Progenitor cell of endocrine pancreas (in vitro differentiated cells): Measurements from ENCODE around the gene FNDC3A. TPM values are rescaled to one million over a fixed set of nuclear protein-coding genes. Genes with fewer than 3 reads are reported as not detected.
"Not testable (repeated sequence)": the region's sequence is repeated elsewhere in the genome, so short reads cannot be mapped to it uniquely, and the experiment has no call there.

Experiments used
- DNase-seq: peaks from one replicate; pipeline ENCODE4 v3.0.0; 2021; ENCODE audit warnings: low spot score; ENCODE audit not compliant: unreplicated experiment
- H3K27ac Mint-ChIP-seq: 2 replicates; pipeline ENCODE4 v1.8.0; 2021; ENCODE audit warnings: mild to moderate bottlenecking, moderate library complexity, mixed read lengths
- H3K27me3 Mint-ChIP-seq: 2 replicates; pipeline ENCODE4 v1.8.0; 2021; ENCODE audit warnings: mixed read lengths
- H3K36me3 Mint-ChIP-seq: 2 replicates; pipeline ENCODE4 v1.8.0; 2022; ENCODE audit warnings: mixed read lengths; ENCODE audit not compliant: insufficient read depth
- H3K4me1 Mint-ChIP-seq: 2 replicates; pipeline ENCODE4 v1.8.0; 2021; ENCODE audit warnings: low read depth, mixed read lengths
- H3K4me3 Mint-ChIP-seq: 2 replicates; pipeline ENCODE4 v1.8.0; 2021; ENCODE audit warnings: low read depth, mild to moderate bottlenecking, moderate library complexity, mixed read lengths
- H3K9me3 Mint-ChIP-seq: 2 replicates; pipeline ENCODE4 v1.8.0; 2021; ENCODE audit warnings: low read depth, mixed read lengths
- total RNA-seq: library from RNA; stranded (reverse); gene quantifications from 2 replicates; pipeline ENCODE4 v1.2.1, GENCODE V29; 2021
- TF ChIP-seq, protein P1 (sequence below): fragments of 200-600 bp; sonication (generic); IDR thresholded peaks from one replicate; pipeline ENCODE4 v1.5.0; 2021; ENCODE audit warnings: antibody characterized with exemption, mild to moderate bottlenecking; ENCODE audit not compliant: unreplicated experiment

Gene FNDC3A
- total RNA-seq, 1 donor from 2014 or later, result 116 TPM

DNA sequence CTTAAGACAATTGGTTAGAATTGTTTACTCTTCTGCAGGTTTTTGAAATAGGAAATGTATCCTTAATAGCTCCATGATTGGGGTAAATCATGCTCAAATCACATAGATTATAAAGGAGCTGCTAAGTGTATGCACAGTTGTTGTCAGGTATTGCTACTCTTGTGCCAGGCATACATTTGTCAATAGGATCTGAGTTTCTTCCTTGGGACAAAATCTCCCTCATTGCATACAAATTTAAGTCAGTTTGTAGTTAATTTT, 135.1 kb downstream of the FNDC3A start:
- TF ChIP-seq, protein P1, sequence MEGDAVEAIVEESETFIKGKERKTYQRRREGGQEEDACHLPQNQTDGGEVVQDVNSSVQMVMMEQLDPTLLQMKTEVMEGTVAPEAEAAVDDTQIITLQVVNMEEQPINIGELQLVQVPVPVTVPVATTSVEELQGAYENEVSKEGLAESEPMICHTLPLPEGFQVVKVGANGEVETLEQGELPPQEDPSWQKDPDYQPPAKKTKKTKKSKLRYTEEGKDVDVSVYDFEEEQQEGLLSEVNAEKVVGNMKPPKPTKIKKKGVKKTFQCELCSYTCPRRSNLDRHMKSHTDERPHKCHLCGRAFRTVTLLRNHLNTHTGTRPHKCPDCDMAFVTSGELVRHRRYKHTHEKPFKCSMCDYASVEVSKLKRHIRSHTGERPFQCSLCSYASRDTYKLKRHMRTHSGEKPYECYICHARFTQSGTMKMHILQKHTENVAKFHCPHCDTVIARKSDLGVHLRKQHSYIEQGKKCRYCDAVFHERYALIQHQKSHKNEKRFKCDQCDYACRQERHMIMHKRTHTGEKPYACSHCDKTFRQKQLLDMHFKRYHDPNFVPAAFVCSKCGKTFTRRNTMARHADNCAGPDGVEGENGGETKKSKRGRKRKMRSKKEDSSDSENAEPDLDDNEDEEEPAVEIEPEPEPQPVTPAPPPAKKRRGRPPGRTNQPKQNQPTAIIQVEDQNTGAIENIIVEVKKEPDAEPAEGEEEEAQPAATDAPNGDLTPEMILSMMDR, result no peak
- no peak for DNase-seq
- no peaks in the 10 kb centered on the region for H3K9me3 Mint-ChIP-seq
- H3K27ac Mint-ChIP-seq, result peak overlapping the region; percentile 91
- peaks cover 8% of the 10 kb centered on the region for H3K36me3 Mint-ChIP-seq
- H3K27me3 Mint-ChIP-seq, result no peaks in the 10 kb centered on the region
- H3K4me1 Mint-ChIP-seq, result peaks cover 23% of the 10 kb centered on the region
- peak overlapping the region; percentile 91 for H3K4me3 Mint-ChIP-seq

DNA sequence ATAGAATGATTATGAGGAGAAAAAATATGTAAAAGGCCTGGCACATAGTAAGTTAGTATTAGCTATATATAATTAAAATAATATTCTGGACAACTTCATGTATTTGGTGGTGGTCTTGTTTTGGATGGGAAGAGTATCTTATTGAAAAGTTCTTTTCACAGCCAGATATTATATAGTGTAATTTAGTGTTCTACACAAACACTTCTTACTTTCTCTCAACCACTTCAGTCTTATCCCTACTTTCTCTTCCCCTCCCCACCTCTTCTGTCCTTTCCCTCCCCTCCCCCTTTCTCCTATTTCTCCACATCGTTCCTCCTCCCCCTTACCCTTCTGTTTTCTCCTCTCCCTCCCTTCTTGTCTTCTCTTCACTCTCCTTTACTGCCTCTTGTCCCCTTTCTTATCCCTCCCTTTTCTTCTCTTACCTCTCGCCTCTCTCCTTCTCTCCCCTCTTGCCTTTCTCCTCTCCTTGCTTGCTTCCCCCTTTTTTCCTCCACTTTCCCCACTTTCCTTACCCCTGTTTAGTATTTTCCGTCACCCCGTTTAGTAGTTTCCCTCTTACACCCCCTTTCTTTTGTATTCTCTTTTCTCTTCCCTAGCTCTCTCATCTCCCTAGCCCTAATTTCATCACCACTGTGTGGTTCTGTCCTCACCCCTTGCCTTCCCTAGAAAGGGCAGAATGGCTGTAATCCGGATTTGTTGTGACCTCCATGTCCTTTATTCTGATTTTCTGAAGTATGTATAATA, 137.2 kb downstream of the FNDC3A start:
- H3K36me3 Mint-ChIP-seq, result peaks cover 28% of the 10 kb centered on the region
- H3K9me3 Mint-ChIP-seq, result peaks cover 7% of the 10 kb centered on the region
- H3K27ac Mint-ChIP-seq, result peak overlapping the region; percentile 94
- peak overlapping the region; percentile 62 for H3K4me3 Mint-ChIP-seq
- no peaks in the 10 kb centered on the region for H3K27me3 Mint-ChIP-seq
- H3K4me1 Mint-ChIP-seq, result peaks cover 23% of the 10 kb centered on the region
- TF ChIP-seq, protein P1, result no peak
- DNase-seq, result no peak

DNA sequence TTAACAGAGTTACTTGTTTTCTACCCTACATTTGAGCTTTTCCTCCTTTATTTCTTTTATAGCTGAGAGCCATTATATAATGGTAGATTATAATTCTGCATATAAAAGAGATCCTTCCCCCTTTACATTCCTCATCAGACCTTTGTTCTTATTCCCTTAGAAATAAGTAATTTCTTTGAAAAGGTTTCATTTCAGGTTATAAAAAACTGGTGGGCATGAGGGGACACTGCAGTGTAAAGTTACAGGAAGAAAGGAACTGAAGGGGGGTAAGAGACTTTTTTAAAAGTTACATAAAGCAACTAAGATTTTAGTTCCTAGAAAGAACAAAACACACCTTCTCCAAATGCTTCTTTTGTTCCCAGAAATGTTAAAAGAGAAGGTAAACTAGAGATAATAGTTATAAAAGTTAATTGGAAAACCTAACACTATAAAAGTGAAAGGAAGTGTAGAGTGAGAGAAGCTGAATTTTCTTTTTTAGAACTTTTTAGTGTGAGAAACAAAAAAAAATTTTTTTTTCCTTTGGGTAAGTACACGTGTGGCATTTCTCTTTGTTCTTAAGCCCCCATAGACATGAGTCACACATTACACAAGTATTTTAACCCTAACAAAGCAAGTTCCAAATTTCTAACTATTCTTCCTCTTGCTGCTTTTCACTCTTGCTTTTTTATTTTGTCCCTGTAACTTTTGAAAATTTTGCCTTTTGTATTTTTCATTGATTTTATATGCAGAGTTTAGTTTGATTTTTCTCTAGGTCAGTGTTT, 138.0 kb downstream of the FNDC3A start:
- Mint-ChIP-seq H3K27ac (peak overlapping the region; percentile 94), H3K4me1 (peaks cover 23% of the 10 kb centered on the region), H3K27me3 (no peaks in the 10 kb centered on the region), H3K4me3 (peak overlapping the region; percentile 62), H3K9me3 (peaks cover 7% of the 10 kb centered on the region), H3K36me3 (peaks cover 35% of the 10 kb centered on the region)
- DNase-seq, result no peak
- TF ChIP-seq, protein P1, result no peak

DNA sequence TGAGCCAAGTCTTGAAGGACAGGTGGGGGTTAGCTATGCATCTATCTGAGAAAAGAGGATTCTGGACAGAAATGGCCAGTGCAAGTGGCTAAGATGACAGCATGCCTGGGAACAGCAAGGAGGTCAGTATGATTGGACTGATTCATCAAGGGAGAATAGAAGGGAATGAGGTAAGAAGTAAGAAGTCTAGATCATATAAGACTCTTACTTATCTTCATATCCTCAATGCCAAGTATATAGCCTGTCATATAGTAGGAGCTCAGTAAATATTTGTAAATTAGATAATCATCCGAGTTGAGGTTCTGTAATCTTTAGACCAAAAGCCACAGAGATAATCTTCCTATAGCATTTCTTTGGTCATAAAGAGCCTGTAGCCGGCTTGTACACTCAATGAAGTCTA, 141.2 kb downstream of the FNDC3A start:
- Mint-ChIP-seq H3K4me3 (no peak overlapping the region), H3K4me1 (peaks cover 22% of the 10 kb centered on the region), H3K27me3 (no peaks in the 10 kb centered on the region), H3K9me3 (peaks cover 34% of the 10 kb centered on the region), H3K36me3 (peaks cover 67% of the 10 kb centered on the region), H3K27ac (no peak overlapping the region)
- DNase-seq, result no peak
- TF ChIP-seq, protein P1, result no peak

DNA sequence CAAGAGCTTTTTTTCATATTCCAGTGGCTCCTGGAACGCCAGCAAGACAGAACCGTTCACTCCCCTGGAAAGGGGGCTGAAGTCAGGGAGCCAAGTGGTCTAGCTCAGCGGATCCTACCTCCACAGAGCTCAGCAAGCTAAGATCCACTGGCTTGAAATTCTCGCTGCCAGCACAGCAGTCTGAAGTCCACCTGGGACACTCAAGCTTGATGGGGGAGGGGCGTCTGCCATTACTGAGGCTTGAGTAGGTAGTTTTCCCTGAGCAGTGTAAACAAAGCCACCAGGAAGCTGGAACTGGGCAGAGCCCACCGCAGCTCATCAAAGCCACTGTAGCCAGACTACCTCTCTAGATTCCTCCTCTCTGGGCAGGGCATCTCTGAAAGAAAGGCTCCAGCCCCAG, 142.7 kb downstream of the FNDC3A start:
- H3K36me3 Mint-ChIP-seq, result peaks cover 79% of the 10 kb centered on the region
- peaks cover 40% of the 10 kb centered on the region for H3K9me3 Mint-ChIP-seq
- H3K27ac Mint-ChIP-seq, H3K27me3 Mint-ChIP-seq, DNase-seq, H3K4me3 Mint-ChIP-seq: not testable (repeated sequence)
- peaks cover 13% of the 10 kb centered on the region for H3K4me1 Mint-ChIP-seq
